Activated naive CD4-positive, alpha-beta T cell treated with anti-CD3 and anti-CD28 coated beads for 36 hours (primary cell): Measurements from ENCODE around the gene SLC7A8. TPM values are rescaled to one million over a fixed set of nuclear protein-coding genes. Genes with fewer than 3 reads are reported as not detected.
"Not testable (repeated sequence)": the region's sequence is repeated elsewhere in the genome, so short reads cannot be mapped to it uniquely, and the experiment has no call there.

Experiments used
- CTCF ChIA-PET: fragments of 350-600 bp; sonication (Branson Sonifier 250); formaldehyde crosslinking; loops from one replicate; lab custom pipeline; 2021; ENCODE audit warnings: antibody characterized with exemption; lab: Charles Lee
- DNase-seq: peaks from one replicate; pipeline ENCODE4 v3.0.0-alpha.2; 2020
- H3K27ac Mint-ChIP-seq: one replicate; pipeline ENCODE4 v1.8.0; 2021; ENCODE audit warnings: mild to moderate bottlenecking, mixed read lengths
- H3K27me3 Mint-ChIP-seq: one replicate; pipeline ENCODE4 v1.8.0; 2021; ENCODE audit warnings: low read depth, mixed read lengths
- H3K36me3 Mint-ChIP-seq: one replicate; pipeline ENCODE4 v1.8.0; 2021; ENCODE audit warnings: low read depth, mixed read lengths
- H3K4me1 Mint-ChIP-seq: one replicate; pipeline ENCODE4 v1.8.0; 2021; ENCODE audit warnings: low read depth, mixed read lengths
- H3K4me3 Mint-ChIP-seq: one replicate; pipeline ENCODE4 v1.8.0; 2021; ENCODE audit warnings: mild to moderate bottlenecking, moderate library complexity, mixed read lengths
- H3K9me3 Mint-ChIP-seq: one replicate; pipeline ENCODE4 v1.8.0; 2021; ENCODE audit warnings: mixed read lengths
- intact Hi-C: fragments of 100-400 bp; cut with micrococcal nuclease; formaldehyde crosslinking; loops from one replicate; pipeline ENCODE4 v1.15.1; 2023
- total RNA-seq, 2 experiments: library from RNA; stranded (reverse); gene quantifications; one replicate each; pipeline ENCODE4 v1.2.3, GENCODE V29; 2021

SLC7A8 gene
- total RNA-seq, 2 experiments from 2014 or later = 0.79 to 1.1 TPM

DNA sequence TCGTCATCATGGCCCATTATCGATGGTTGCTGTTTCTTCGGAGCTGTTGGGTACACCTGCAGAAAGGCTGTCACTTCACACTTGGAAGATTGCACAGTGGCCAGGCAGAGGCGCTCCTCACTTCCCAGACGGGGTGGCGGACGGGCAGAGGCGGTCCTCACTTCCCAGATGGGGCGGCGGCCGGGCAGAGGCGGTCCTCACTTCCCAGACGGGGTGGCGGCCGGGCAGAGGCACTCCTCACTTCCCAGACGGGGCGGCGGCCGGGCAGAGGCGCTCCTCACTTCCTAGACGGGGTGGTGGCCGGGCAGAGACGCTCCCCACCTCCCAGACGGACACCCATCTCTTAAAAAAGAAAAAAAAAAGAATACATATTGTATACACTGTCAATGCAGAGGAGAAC, 75.3 kb downstream of the SLC7A8 start:
- DNase-seq, H3K4me3 Mint-ChIP-seq, H3K36me3 Mint-ChIP-seq, H3K9me3 Mint-ChIP-seq, H3K4me1 Mint-ChIP-seq, intact Hi-C loops, H3K27ac Mint-ChIP-seq, H3K27me3 Mint-ChIP-seq: not testable (repeated sequence)
- CTCF ChIA-PET = interaction anchor here (0.6 to 5.5 kb wide), 6 partner anchors 8 to 87 kb away, joined by 3 to 49 read pairs (median 10); partner anchors contain the start of gene CEBPE

DNA sequence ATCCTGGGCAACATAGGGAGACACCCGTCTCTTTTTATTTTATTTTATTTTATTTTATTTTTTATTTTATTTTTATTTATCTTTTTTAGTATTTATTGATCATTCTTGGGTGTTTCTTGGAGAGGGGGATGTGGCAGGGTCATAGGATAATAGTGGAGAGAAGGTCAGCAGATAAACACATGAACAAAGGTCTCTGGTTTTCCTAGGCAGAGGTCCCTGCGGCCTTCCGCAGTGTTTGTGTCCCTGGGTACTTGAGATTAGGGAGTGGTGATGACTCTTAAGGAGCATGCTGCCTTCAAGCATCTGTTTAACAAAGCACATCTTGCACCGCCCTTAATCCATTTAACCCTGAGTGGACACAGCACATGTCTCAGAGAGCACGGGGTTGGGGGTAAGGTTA, 75.8 kb downstream of the SLC7A8 start:
- H3K9me3 Mint-ChIP-seq, H3K36me3 Mint-ChIP-seq, intact Hi-C loops, DNase-seq, H3K27ac Mint-ChIP-seq, H3K27me3 Mint-ChIP-seq, CTCF ChIA-PET, H3K4me1 Mint-ChIP-seq, H3K4me3 Mint-ChIP-seq: not testable (repeated sequence)

DNA sequence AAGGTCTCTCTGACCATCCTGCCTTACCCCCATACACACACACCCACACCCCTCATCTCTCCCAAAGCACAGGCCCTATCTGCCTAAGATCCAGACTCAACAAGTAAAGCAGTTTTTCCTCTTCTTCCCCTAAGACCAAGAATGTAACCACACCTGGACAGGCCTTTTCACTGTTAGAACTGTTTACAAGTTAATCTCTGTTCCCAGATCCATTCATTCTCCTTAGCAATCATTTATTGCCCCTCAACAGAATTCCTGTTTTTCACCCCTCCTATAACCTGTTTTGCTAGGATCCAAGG, 76.8 kb downstream of the SLC7A8 start:
- no peak overlapping the region for H3K27ac Mint-ChIP-seq
- H3K4me1 Mint-ChIP-seq = no peaks in the 10 kb centered on the region
- intact Hi-C loops = no loop called here
- no peaks in the 10 kb centered on the region for H3K9me3 Mint-ChIP-seq
- no peak overlapping the region for H3K4me3 Mint-ChIP-seq
- DNase-seq = no peak
- no peaks in the 10 kb centered on the region for H3K27me3 Mint-ChIP-seq
- CTCF ChIA-PET = no interaction called here
- no peaks in the 10 kb centered on the region for H3K36me3 Mint-ChIP-seq

DNA sequence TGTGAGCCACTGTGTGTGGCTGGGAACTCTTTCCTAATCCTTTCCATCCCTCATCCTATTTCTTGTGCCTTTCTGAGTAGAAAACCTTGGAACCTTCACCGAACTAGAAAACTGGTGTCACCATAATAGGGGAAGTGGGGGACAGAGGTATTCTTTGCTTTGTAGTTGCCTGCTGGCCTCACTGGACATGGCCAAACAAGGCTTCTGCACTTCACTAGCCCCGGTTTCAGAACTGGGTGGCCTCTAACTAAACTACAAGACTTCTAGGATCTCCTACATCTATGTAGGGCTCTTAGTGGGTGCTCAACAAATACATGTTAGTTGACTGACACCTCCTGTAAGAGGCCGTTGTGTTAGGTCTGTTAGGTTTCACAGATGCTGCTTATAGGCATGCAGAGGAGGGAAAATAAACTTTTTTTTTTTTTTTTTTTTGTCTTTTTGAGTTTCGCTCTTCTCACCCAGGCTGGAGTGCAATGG, 78.1 kb downstream of the SLC7A8 start:
- no peaks in the 10 kb centered on the region for H3K9me3 Mint-ChIP-seq
- H3K27ac Mint-ChIP-seq = no peak overlapping the region
- no peaks in the 10 kb centered on the region for H3K4me1 Mint-ChIP-seq
- H3K4me3 Mint-ChIP-seq = no peak overlapping the region
- peaks cover under 1% of the 10 kb centered on the region for H3K36me3 Mint-ChIP-seq
- no peak for DNase-seq
- intact Hi-C loops = no loop called here
- H3K27me3 Mint-ChIP-seq = no peaks in the 10 kb centered on the region
- CTCF ChIA-PET = interaction anchor here (0.7 kb wide), 1 partner anchor 65 kb away, joined by 3 read pairs; no protein-coding TSS in a partner anchor

DNA sequence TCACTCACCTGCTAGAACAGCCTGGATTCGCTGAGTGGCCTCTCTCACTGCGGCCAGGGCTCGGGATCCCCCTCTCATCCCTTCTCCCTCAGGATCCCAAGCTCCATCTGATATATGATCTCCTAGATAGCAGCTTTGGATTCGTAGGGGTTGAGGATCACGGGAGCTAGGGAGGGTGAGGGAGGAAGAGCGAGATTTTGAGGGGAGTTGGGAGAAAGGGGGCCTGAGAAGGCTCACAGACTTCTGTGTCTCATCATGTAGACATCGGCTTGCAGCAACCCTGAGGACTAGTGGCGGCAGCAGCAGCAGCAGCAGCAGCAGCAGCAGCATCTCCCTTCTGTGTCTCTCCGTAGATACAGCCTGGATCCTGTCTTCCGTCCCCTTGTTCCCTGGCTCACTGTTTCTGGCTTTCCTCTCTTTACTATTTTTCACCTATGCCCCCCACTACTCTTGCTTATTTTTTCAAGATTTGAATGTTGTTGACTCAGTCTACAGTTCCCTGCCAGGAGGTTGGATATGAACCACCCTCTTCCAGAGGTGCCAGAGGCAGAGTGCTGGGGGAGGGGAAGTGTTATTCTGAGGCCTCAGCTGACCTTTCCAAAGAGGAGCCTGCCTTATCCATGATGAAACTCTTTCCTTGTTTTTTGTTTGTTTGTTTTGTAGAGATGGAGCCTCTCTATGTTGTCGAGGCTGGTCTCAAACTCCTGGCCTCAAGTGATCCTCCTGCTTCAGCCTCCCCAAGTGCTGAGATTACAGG, 78.7 kb downstream of the SLC7A8 start, which contains the start of gene CIROP:
CIROP (minus strand) TSS at position 399 of the 757 bp plus-strand sequence; CDS start at position 330, 69 bp downstream.
- H3K9me3 Mint-ChIP-seq = no peaks in the 10 kb centered on the region
- no peak within 1 kb of the TSS for H3K4me3 Mint-ChIP-seq
- CTCF ChIA-PET = interaction anchor here (2.9 kb wide), 1 partner anchor 28 kb away, joined by 12 read pairs; no protein-coding TSS in a partner anchor
- no peaks in the 10 kb centered on the region for H3K4me1 Mint-ChIP-seq
- no peak within 1 kb of the TSS for H3K27ac Mint-ChIP-seq
- intact Hi-C loops = no loop called here
- peaks cover 1% of the 10 kb centered on the region for H3K36me3 Mint-ChIP-seq
- no peak for DNase-seq
- H3K27me3 Mint-ChIP-seq = no peaks in the 10 kb centered on the region

DNA sequence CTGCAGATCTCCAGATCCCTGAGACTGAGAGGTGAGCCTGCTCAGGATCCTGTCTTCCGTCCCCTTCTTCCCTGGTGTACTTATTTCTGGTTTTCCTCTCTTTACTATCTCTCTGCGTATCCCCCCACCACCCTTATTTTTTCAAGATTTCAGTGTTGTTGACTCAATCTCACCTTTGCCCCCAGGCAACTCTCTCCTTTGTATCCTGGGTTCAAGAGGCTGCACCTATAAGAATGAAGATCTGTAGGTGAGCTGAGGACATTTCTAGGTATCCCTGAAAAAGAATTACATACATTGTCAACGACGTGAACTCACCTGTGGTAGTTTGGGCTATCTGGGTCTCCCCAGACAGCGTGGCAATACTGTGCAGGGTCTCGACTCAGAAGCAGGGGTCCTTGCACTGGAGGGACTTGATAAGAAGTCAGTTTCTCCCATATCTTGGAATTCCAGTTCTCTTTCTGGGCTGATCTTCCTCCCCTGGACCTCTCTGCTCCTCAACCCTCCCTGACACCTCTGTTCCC, 79.3 kb downstream of the SLC7A8 start:
- no peak overlapping the region for H3K27ac Mint-ChIP-seq
- H3K27me3 Mint-ChIP-seq = no peaks in the 10 kb centered on the region
- no peak overlapping the region for H3K4me3 Mint-ChIP-seq
- no peak for DNase-seq
- H3K36me3 Mint-ChIP-seq = peaks cover 3% of the 10 kb centered on the region
- CTCF ChIA-PET = interaction anchor here (1.2 to 2.9 kb wide), 3 partner anchors 17 to 35 kb away, joined by 3 to 12 read pairs (median 4); no protein-coding TSS in a partner anchor
- H3K9me3 Mint-ChIP-seq = no peaks in the 10 kb centered on the region
- intact Hi-C loops = no loop called here
- H3K4me1 Mint-ChIP-seq = no peaks in the 10 kb centered on the region

DNA sequence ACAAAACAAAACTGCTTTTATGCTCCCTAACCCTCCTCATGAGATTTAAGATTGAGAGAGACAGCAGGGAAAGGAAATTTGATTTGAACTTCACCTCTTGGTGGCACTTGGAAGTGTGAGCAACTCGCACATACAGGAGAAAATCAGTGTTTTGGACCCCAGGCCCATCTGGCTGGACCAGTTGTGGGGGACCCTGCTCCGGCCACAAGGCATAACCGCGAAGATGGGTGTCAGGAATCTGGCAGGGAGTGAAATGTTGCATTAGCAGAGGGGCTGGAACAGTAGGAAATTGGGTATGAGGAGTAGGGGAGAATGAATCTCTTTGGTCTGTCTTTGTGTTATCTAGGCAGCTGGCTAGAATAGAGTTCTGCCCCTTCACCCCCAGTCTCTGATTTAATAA, 79.9 kb downstream of the SLC7A8 start:
- H3K27me3 Mint-ChIP-seq = no peaks in the 10 kb centered on the region
- CTCF ChIA-PET = interaction anchor here (1.2 to 2.9 kb wide), 4 partner anchors 17 to 35 kb away, joined by 3 to 12 read pairs (median 4); no protein-coding TSS in a partner anchor
- no peak overlapping the region for H3K27ac Mint-ChIP-seq
- H3K36me3 Mint-ChIP-seq = peaks cover 4% of the 10 kb centered on the region
- H3K4me1 Mint-ChIP-seq = no peaks in the 10 kb centered on the region
- H3K4me3 Mint-ChIP-seq = no peak overlapping the region
- no peaks in the 10 kb centered on the region for H3K9me3 Mint-ChIP-seq
- no peak for DNase-seq
- intact Hi-C loops = no loop called here

DNA sequence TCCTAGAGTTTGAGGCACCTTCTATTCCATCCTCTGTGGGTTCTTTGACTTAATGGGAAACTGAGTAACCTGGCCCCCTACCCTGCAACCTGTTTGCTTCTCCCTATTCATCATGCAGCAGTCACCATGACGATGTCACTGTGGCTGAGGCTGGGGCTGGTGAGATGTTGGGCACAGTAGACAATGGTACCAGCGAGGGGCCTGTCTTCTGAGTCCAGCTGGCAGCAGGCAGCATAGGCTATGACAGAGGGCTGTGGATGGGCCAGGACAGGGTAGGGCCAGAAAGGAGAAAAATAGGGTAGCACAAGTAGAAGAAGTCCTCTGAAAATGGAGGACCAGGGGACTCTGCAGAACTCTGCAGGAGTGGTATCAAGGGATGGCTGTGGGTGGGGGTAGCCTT, 80.7 kb downstream of the SLC7A8 start:
- H3K4me1 Mint-ChIP-seq = peaks cover under 1% of the 10 kb centered on the region
- peaks cover 9% of the 10 kb centered on the region for H3K36me3 Mint-ChIP-seq
- intact Hi-C loops = no loop called here
- H3K27ac Mint-ChIP-seq = no peak overlapping the region
- no peaks in the 10 kb centered on the region for H3K27me3 Mint-ChIP-seq
- H3K4me3 Mint-ChIP-seq = no peak overlapping the region
- no peaks in the 10 kb centered on the region for H3K9me3 Mint-ChIP-seq
- CTCF ChIA-PET = interaction anchor here (1.6 to 2.9 kb wide), 4 partner anchors 17 to 34 kb away, joined by 3 to 12 read pairs (median 5); no protein-coding TSS in a partner anchor
- DNase-seq = no peak

DNA sequence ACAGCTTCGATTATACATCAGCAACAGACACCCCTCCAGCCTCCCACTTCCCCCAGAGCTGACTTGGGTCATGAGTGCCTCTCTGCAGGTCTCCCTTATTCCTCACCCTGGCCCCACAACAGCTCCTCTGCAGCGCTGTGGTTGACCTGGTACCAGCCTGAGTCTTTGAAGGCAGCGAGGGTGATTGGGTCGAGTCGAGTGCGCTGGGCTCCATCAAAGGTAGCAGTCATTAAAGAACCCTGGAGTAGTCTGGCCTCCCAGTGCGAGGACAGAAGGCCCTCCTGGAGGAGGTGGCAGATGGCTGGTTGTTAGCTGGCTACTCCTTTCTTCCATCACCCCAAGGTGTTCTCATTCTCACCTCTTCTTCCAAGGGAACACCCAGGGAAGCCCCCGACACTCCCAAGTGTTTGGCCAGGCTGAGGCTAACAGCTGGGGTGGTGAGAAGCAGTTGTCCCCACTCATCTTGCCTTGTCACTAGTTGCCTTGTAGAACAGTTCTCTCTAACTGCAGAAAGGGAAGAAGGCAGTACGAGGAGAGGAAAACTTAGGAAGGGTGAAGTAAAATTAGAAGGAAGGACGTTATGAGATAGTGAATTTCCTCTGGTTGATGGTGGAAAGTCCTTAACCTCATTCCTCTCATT, 81.4 kb downstream of the SLC7A8 start:
- no peaks in the 10 kb centered on the region for H3K9me3 Mint-ChIP-seq
- CTCF ChIA-PET = interaction anchor here (1.5 to 2.9 kb wide), 4 partner anchors 18 to 33 kb away, joined by 3 to 12 read pairs (median 6); no protein-coding TSS in a partner anchor
- H3K4me1 Mint-ChIP-seq = peaks cover 8% of the 10 kb centered on the region
- no peak overlapping the region for H3K4me3 Mint-ChIP-seq
- no peak overlapping the region for H3K27ac Mint-ChIP-seq
- no peak for DNase-seq
- intact Hi-C loops = no loop called here
- H3K27me3 Mint-ChIP-seq = no peaks in the 10 kb centered on the region
- H3K36me3 Mint-ChIP-seq = peaks cover 15% of the 10 kb centered on the region

DNA sequence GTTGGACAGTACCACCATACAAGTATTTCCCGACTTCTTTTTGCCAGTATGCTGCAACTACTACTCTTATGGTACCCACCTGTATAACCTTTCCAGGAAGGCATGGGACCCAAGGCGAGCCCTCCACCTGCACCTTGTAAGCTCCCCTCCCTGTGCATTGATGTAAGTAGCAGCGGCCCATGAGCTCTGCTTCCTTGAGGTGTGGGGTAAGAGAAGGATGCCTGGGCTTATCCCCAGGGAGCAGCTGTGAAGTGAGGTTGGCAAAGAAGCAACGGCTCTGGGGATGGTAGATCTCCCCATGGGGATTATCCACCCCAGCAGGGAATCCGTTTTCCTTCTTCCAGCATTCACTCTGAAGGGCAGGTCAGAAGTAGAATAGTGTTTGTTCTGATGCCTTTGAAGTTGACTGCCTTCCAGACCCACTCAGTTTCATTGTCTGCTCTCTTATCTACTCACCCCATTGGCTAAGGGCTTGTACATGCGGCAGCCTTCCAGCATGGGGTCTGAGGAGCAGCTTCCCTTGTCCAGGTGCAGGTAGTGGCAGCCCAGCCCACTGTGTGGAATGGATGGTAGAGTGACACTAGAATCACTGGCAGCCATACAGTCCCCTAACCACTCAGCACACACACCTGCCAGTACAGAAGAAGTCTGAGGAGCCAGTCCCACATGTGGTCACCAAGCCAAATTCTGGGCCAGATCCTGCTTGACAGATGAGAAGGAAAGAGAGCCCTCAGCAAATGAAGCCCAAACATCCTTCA, 82.1 kb downstream of the SLC7A8 start:
- CTCF ChIA-PET = interaction anchor here (1.5 to 2.7 kb wide), 3 partner anchors 19 to 33 kb away, joined by 5 to 15 read pairs (median 6); no protein-coding TSS in a partner anchor
- DNase-seq = no peak
- Mint-ChIP-seq H3K4me3 (no peak overlapping the region), H3K27me3 (no peaks in the 10 kb centered on the region), H3K4me1 (peaks cover 15% of the 10 kb centered on the region), H3K27ac (no peak overlapping the region), H3K9me3 (no peaks in the 10 kb centered on the region), H3K36me3 (peaks cover 19% of the 10 kb centered on the region)
- intact Hi-C loops = no loop called here

DNA sequence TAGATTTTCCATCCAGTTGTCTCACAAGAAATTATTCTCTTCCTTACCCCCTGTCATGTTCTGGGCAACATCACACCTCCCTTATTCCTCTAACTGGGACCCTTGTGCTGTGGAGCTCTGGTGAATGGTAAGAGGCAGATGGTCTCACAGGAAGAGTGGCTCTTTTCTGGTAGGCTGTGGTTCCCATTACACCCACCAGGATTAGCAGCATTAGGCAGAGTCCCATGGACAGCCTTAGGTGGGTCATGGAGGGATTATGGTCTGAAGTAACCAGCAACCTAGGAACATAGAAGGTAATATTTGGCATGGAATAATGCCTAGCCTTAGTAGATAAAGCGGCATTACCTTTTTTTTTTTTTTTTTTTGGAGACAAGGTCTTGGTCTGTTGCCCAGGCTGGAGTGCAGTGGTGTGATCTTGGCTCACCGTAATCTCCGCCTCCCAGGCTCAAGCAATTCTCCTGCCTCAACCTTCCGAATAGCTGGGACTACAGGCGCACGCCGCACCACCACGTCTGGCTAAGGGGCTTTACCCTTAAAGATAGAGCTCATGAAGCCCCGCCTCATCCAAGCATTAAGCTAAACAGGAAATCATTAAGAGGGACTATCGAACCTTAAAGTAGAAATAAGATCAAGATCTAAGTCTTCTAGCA, 84.1 kb downstream of the SLC7A8 start:
- no peak overlapping the region for H3K27ac Mint-ChIP-seq
- CTCF ChIA-PET = interaction anchor here (1.0 to 2.7 kb wide), 4 partner anchors 9 to 30 kb away, joined by 3 to 15 read pairs (median 6); no protein-coding TSS in a partner anchor
- no peak overlapping the region for H3K4me3 Mint-ChIP-seq
- peaks cover 19% of the 10 kb centered on the region for H3K36me3 Mint-ChIP-seq
- H3K27me3 Mint-ChIP-seq = no peaks in the 10 kb centered on the region
- H3K4me1 Mint-ChIP-seq = peaks cover 15% of the 10 kb centered on the region
- no peak for DNase-seq
- no peaks in the 10 kb centered on the region for H3K9me3 Mint-ChIP-seq
- intact Hi-C loops = no loop called here
